Measurements from ENCODE around the gene ENPP3.

DNA sequence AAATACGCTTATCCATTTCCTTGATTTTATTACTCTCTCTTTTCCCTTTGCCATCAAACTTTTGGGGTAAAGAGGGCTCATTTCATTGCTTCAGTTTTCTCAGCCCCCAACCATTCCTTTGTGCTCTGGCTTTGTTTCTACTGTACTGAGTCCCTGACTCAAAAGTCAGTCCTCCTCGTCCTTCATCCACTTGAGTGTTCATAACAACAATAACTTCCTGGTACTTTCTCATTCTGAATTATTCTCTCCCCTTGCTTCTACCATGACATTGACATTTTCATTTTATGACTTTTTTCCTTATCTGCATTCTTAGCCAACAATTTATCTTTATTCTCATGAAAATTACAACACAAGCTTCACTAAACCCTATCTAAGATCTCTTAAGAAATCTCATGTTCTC, 911 bp downstream of the ENPP3 start:
- TF ChIP-seq, protein P1, sequence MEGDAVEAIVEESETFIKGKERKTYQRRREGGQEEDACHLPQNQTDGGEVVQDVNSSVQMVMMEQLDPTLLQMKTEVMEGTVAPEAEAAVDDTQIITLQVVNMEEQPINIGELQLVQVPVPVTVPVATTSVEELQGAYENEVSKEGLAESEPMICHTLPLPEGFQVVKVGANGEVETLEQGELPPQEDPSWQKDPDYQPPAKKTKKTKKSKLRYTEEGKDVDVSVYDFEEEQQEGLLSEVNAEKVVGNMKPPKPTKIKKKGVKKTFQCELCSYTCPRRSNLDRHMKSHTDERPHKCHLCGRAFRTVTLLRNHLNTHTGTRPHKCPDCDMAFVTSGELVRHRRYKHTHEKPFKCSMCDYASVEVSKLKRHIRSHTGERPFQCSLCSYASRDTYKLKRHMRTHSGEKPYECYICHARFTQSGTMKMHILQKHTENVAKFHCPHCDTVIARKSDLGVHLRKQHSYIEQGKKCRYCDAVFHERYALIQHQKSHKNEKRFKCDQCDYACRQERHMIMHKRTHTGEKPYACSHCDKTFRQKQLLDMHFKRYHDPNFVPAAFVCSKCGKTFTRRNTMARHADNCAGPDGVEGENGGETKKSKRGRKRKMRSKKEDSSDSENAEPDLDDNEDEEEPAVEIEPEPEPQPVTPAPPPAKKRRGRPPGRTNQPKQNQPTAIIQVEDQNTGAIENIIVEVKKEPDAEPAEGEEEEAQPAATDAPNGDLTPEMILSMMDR (conservative IDR thresholded peaks at IDR 0.05; ENCODE audit: low read length) = no peak
- TF ChIP-seq EZH2phosphoT487 (IDR thresholded peaks at IDR 0.05; ENCODE audit: borderline replicate concordance, low read depth, low read length) = no peak

All from OCI-LY7 (cell line).